ENCODE data around the gene GARIN5B. TPM values are rescaled to one million over a fixed set of nuclear protein-coding genes. Genes with fewer than 3 reads are reported as not detected.

Gene GARIN5B
- total and polyA plus RNA-seq, 2 of the 13 experiments (the other 11 are each of a cell fraction or from before 2014, with no cell fraction given), result not detected

- TF ChIP-seq, protein P1, sequence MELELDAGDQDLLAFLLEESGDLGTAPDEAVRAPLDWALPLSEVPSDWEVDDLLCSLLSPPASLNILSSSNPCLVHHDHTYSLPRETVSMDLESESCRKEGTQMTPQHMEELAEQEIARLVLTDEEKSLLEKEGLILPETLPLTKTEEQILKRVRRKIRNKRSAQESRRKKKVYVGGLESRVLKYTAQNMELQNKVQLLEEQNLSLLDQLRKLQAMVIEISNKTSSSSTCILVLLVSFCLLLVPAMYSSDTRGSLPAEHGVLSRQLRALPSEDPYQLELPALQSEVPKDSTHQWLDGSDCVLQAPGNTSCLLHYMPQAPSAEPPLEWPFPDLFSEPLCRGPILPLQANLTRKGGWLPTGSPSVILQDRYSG (CRISPR knock-in tag; IDR thresholded peaks at IDR 0.05), result no peak
- TF ChIP-seq, protein P2, sequence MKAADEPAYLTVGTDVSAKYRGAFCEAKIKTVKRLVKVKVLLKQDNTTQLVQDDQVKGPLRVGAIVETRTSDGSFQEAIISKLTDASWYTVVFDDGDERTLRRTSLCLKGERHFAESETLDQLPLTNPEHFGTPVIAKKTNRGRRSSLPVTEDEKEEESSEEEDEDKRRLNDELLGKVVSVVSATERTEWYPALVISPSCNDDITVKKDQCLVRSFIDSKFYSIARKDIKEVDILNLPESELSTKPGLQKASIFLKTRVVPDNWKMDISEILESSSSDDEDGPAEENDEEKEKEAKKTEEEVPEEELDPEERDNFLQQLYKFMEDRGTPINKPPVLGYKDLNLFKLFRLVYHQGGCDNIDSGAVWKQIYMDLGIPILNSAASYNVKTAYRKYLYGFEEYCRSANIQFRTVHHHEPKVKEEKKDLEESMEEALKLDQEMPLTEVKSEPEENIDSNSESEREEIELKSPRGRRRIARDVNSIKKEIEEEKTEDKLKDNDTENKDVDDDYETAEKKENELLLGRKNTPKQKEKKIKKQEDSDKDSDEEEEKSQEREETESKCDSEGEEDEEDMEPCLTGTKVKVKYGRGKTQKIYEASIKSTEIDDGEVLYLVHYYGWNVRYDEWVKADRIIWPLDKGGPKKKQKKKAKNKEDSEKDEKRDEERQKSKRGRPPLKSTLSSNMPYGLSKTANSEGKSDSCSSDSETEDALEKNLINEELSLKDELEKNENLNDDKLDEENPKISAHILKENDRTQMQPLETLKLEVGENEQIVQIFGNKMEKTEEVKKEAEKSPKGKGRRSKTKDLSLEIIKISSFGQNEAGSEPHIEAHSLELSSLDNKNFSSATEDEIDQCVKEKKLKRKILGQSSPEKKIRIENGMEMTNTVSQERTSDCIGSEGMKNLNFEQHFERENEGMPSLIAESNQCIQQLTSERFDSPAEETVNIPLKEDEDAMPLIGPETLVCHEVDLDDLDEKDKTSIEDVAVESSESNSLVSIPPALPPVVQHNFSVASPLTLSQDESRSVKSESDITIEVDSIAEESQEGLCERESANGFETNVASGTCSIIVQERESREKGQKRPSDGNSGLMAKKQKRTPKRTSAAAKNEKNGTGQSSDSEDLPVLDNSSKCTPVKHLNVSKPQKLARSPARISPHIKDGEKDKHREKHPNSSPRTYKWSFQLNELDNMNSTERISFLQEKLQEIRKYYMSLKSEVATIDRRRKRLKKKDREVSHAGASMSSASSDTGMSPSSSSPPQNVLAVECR (CRISPR knock-in tag; IDR thresholded peaks at IDR 0.05; ENCODE audit: borderline replicate concordance), result peak; percentile 88
- TF ChIP-seq ZIK1 (CRISPR knock-in tag; IDR thresholded peaks at IDR 0.05; ENCODE audit: borderline replicate concordance, low read depth), result no peak
- TF ChIP-seq, protein P3, sequence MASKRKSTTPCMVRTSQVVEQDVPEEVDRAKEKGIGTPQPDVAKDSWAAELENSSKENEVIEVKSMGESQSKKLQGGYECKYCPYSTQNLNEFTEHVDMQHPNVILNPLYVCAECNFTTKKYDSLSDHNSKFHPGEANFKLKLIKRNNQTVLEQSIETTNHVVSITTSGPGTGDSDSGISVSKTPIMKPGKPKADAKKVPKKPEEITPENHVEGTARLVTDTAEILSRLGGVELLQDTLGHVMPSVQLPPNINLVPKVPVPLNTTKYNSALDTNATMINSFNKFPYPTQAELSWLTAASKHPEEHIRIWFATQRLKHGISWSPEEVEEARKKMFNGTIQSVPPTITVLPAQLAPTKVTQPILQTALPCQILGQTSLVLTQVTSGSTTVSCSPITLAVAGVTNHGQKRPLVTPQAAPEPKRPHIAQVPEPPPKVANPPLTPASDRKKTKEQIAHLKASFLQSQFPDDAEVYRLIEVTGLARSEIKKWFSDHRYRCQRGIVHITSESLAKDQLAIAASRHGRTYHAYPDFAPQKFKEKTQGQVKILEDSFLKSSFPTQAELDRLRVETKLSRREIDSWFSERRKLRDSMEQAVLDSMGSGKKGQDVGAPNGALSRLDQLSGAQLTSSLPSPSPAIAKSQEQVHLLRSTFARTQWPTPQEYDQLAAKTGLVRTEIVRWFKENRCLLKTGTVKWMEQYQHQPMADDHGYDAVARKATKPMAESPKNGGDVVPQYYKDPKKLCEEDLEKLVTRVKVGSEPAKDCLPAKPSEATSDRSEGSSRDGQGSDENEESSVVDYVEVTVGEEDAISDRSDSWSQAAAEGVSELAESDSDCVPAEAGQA (IDR thresholded peaks at IDR 0.05; ENCODE audit: low read depth), result no peak
- TF ChIP-seq, protein P3 (CRISPR knock-in tag; IDR thresholded peaks at IDR 0.05; ENCODE audit: borderline replicate concordance), result no peak
- TF ChIP-seq TIGD3 (CRISPR knock-in tag; IDR thresholded peaks at IDR 0.05; ENCODE audit: borderline replicate concordance), result peak; percentile 62; the same call in 1 of the 2 replicates
- TF ChIP-seq HNRNPUL1 (IDR thresholded peaks at IDR 0.05; ENCODE audit: low read depth, low read length), result no peak
- TF ChIP-seq ZNF773 (CRISPR knock-in tag; IDR thresholded peaks at IDR 0.05; ENCODE audit: borderline replicate concordance), result peak; percentile 83; the same call in 1 of the 2 replicates
- TF ChIP-seq ZNF264 (CRISPR knock-in tag; IDR thresholded peaks at IDR 0.05), result peak; percentile 67; the same call in 1 of the 2 replicates
- no peak for TF ChIP-seq ZNF543 (CRISPR knock-in tag; IDR thresholded peaks at IDR 0.05)
- TF ChIP-seq ZNF724P (CRISPR knock-in tag; IDR thresholded peaks at IDR 0.05; ENCODE audit: borderline replicate concordance), result peak; percentile 78; the same call in 1 of the 2 replicates
- peak; percentile 99 for TF ChIP-seq POLR2G (IDR thresholded peaks at IDR 0.05; ENCODE audit: low read depth, low read length)
These were observed 22.8 kb upstream of the GARIN5B start, which contains the start of gene RPL28 (continued) for GRCh38 chr19:55385724-55386492.
